ENCODE data around the gene WIPF1.

Gene WIPF1, protein sequence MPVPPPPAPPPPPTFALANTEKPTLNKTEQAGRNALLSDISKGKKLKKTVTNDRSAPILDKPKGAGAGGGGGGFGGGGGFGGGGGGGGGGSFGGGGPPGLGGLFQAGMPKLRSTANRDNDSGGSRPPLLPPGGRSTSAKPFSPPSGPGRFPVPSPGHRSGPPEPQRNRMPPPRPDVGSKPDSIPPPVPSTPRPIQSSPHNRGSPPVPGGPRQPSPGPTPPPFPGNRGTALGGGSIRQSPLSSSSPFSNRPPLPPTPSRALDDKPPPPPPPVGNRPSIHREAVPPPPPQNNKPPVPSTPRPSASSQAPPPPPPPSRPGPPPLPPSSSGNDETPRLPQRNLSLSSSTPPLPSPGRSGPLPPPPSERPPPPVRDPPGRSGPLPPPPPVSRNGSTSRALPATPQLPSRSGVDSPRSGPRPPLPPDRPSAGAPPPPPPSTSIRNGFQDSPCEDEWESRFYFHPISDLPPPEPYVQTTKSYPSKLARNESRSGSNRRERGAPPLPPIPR

DNA sequence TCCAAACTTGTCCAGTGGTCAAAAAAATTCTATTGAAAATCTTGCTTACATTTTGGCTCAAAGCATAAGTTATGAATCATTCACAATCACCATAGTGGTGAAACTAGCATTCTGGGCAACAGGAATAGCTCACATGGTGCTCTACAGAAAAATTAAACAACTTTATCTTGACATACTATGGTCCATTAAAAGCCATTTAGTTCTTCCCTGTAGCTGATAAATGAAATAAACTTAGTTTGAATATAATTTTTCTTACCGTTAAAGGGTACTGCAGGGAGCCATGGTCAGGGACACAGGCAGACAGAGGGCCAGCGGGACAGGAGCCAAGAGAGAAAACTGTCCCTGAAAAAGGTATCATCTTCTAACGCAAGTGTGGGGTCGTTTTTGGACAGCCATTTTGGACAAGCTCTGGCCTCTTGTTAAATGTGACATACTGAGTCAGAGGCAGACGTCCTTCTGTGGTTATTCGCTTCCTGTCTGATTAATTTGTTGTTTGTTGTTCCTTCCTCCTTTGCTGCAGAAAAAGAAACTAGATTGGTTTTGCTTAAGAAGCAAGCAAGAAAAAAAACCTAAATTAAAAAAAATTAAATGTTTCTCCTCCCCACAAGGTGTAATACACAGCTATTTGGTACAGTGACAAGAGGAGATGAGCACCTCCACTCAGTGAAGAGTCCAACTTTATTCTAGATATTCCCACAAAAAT lies at the start of gene WIPF1:
WIPF1 (minus strand) TSS at position 460 of the 703 bp plus-strand sequence. CDS start 12,231 bp downstream, outside the sequence.
- no peak within 1 kb of the TSS for H3K4me3 ChIP-seq (ENCODE audit: low read depth, low read length)
- CTCF ChIA-PET = interaction anchor here (0.6 to 1.4 kb wide), 5 partner anchors 19 to 1769 kb away, joined by 3 to 5 read pairs (median 3); no protein-coding TSS in a partner anchor
- no peak within 1 kb of the TSS for H3K27ac ChIP-seq (ENCODE audit: extremely low read depth, low read depth, low read length)
- no peaks in the 10 kb centered on the region for H3K4me1 ChIP-seq (ENCODE audit: control insufficient read depth, insufficient read depth, low read length)
- no peaks in the 10 kb centered on the region for H3K9me3 ChIP-seq (ENCODE audit: control insufficient read depth, insufficient read depth, low read depth, low read length)
- TF ChIP-seq ZNF521 (tag by site-specific recombination; IDR thresholded peaks at IDR 0.05) = no peak
- TF ChIP-seq ZNF843 (tag by site-specific recombination; IDR thresholded peaks at IDR 0.05) = no peak
- TF ChIP-seq MZF1 (tag by site-specific recombination; IDR thresholded peaks at IDR 0.05; ENCODE audit: borderline replicate concordance) = no peak
- TF ChIP-seq GFI1B (tag by site-specific recombination; IDR thresholded peaks at IDR 0.05) = no peak
- no peak for TF ChIP-seq ZNF548 (tag by site-specific recombination; IDR thresholded peaks at IDR 0.05)
- TF ChIP-seq ZNF175 (tag by site-specific recombination; IDR thresholded peaks at IDR 0.05) = no peak
- TF ChIP-seq KLF10 (tag by site-specific recombination; IDR thresholded peaks at IDR 0.05) = no peak
- TF ChIP-seq ZNF473 (tag by site-specific recombination; IDR thresholded peaks at IDR 0.05) = no peak
- TF ChIP-seq, protein P1, sequence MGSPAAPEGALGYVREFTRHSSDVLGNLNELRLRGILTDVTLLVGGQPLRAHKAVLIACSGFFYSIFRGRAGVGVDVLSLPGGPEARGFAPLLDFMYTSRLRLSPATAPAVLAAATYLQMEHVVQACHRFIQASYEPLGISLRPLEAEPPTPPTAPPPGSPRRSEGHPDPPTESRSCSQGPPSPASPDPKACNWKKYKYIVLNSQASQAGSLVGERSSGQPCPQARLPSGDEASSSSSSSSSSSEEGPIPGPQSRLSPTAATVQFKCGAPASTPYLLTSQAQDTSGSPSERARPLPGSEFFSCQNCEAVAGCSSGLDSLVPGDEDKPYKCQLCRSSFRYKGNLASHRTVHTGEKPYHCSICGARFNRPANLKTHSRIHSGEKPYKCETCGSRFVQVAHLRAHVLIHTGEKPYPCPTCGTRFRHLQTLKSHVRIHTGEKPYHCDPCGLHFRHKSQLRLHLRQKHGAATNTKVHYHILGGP (tag by site-specific recombination; IDR thresholded peaks at IDR 0.05) = no peak
- TF ChIP-seq ZNF394 (tag by site-specific recombination; IDR thresholded peaks at IDR 0.05; ENCODE audit: borderline replicate concordance) = no peak
- POLR2A ChIA-PET = no interaction called here
- no peaks in the 10 kb centered on the region for H3K36me3 ChIP-seq (ENCODE audit: control insufficient read depth in 2 of 2, insufficient read depth in 1 of 2, low read length in 2 of 2)

DNA sequence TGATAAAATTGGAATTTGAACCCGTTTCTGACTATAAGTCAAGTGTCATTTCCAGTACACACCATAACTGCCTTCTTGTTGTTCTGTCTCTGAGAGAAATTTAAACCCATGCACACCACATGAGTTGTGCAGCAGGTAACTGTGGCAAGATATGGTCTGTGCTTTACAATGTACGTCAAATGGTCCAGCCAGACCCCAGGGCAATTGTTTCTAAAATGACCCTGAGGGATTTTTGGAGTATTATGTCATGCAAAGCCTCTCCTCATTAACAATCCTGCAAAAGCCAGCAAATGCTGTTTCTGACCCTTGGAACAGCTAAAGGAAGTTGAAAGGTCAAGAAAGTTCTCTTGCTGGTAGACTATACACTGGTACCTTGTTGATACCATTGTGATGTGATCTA lies 47.7 kb upstream of the WIPF1 start:
- Histone ChIP-seq H3K27ac (ENCODE audit: extremely low read depth, low read depth, low read length) (no peak overlapping the region), H3K36me3 (ENCODE audit: control insufficient read depth in 2 of 2, insufficient read depth in 1 of 2, low read length in 2 of 2) (no peaks in the 10 kb centered on the region), H3K4me1 (ENCODE audit: control insufficient read depth, insufficient read depth, low read length) (no peaks in the 10 kb centered on the region), H3K9me3 (ENCODE audit: control insufficient read depth, insufficient read depth, low read depth, low read length) (no peaks in the 10 kb centered on the region), H3K4me3 (ENCODE audit: low read depth, low read length) (no peak overlapping the region)
- ChIA-PET POLR2A (no interaction called here), CTCF (no interaction called here)
- TF ChIP-seq ZNF155 (tag by site-specific recombination; IDR thresholded peaks at IDR 0.05) (no peak), ZNF501 (tag by site-specific recombination; IDR thresholded peaks at IDR 0.05) (no peak), ZNF621 (tag by site-specific recombination; IDR thresholded peaks at IDR 0.05) (no peak), ZIC2 (tag by site-specific recombination; IDR thresholded peaks at IDR 0.05) (no peak), ZNF76 (tag by site-specific recombination; IDR thresholded peaks at IDR 0.05; ENCODE audit: borderline replicate concordance, low read depth) (no peak), MEIS1 (CRISPR knock-in tag; IDR thresholded peaks at IDR 0.05; ENCODE audit: borderline replicate concordance) (no peak), KLF7 (tag by site-specific recombination; IDR thresholded peaks at IDR 0.05; ENCODE audit: borderline replicate concordance) (no peak), ZNF138 (tag by site-specific recombination; IDR thresholded peaks at IDR 0.05; ENCODE audit: borderline replicate concordance) (no peak)
- TF ChIP-seq, protein P2, sequence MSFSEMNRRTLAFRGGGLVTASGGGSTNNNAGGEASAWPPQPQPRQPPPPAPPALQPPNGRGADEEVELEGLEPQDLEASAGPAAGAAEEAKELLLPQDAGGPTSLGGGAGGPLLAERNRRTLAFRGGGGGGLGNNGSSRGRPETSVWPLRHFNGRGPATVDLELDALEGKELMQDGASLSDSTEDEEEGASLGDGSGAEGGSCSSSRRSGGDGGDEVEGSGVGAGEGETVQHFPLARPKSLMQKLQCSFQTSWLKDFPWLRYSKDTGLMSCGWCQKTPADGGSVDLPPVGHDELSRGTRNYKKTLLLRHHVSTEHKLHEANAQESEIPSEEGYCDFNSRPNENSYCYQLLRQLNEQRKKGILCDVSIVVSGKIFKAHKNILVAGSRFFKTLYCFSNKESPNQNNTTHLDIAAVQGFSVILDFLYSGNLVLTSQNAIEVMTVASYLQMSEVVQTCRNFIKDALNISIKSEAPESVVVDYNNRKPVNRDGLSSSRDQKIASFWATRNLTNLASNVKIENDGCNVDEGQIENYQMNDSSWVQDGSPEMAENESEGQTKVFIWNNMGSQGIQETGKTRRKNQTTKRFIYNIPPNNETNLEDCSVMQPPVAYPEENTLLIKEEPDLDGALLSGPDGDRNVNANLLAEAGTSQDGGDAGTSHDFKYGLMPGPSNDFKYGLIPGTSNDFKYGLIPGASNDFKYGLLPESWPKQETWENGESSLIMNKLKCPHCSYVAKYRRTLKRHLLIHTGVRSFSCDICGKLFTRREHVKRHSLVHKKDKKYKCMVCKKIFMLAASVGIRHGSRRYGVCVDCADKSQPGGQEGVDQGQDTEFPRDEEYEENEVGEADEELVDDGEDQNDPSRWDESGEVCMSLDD (tag by site-specific recombination; IDR thresholded peaks at IDR 0.05) = no peak
- TF ChIP-seq, protein P3, sequence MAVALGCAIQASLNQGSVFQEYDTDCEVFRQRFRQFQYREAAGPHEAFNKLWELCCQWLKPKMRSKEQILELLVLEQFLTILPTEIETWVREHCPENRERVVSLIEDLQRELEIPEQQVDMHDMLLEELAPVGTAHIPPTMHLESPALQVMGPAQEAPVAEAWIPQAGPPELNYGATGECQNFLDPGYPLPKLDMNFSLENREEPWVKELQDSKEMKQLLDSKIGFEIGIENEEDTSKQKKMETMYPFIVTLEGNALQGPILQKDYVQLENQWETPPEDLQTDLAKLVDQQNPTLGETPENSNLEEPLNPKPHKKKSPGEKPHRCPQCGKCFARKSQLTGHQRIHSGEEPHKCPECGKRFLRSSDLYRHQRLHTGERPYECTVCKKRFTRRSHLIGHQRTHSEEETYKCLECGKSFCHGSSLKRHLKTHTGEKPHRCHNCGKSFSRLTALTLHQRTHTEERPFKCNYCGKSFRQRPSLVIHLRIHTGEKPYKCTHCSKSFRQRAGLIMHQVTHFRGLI (tag by site-specific recombination; IDR thresholded peaks at IDR 0.05) = no peak
- TF ChIP-seq, protein P4, sequence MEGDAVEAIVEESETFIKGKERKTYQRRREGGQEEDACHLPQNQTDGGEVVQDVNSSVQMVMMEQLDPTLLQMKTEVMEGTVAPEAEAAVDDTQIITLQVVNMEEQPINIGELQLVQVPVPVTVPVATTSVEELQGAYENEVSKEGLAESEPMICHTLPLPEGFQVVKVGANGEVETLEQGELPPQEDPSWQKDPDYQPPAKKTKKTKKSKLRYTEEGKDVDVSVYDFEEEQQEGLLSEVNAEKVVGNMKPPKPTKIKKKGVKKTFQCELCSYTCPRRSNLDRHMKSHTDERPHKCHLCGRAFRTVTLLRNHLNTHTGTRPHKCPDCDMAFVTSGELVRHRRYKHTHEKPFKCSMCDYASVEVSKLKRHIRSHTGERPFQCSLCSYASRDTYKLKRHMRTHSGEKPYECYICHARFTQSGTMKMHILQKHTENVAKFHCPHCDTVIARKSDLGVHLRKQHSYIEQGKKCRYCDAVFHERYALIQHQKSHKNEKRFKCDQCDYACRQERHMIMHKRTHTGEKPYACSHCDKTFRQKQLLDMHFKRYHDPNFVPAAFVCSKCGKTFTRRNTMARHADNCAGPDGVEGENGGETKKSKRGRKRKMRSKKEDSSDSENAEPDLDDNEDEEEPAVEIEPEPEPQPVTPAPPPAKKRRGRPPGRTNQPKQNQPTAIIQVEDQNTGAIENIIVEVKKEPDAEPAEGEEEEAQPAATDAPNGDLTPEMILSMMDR (tag by site-specific recombination; IDR thresholded peaks at IDR 0.05) = no peak
